DMS53 treated with DMSO at 0.1 percent for 48 hours (cell line): Measurements from ENCODE around the gene ITIH5.

Experiments used
- DNase-seq: peaks from one replicate; lab custom pipeline; 2025; ENCODE audit not compliant: unreplicated experiment; lab: John Stamatoyannopoulos, UW

Gene ITIH5

DNA sequence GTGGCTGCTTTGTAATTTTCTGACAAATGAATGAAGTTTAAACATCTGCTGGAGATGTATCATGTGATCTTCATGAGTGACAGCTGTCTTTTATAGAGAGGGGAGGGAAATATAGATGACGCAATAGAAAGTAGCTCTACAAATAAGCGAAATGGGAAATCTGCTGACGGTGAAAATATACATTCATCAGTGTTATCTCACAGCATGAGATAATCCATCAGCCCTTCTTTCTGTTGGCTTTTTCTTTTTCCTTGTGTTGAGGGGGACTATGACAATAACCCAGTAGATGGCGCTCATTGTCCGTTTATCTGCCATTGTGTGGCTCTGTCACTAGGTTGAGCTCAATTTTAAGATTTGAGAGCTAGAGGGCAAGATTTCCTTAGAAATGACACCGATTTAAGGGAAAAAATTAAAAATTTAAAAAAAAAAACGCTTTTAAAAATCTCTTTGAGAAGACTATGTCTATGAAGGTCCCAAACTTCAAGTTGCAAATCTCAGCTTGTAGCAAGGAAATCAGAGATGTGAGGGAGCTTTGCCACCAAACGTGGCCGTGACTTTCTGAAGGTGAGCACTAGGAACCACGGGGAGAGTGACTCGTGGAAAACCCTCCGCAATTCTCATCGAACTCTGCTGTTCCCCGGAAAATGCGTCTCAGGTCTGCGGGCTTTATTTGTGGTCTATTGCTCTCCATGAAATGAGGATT, 141.3 kb downstream of the ITIH5 start:
- DNase-seq = peak; percentile 65

DNA sequence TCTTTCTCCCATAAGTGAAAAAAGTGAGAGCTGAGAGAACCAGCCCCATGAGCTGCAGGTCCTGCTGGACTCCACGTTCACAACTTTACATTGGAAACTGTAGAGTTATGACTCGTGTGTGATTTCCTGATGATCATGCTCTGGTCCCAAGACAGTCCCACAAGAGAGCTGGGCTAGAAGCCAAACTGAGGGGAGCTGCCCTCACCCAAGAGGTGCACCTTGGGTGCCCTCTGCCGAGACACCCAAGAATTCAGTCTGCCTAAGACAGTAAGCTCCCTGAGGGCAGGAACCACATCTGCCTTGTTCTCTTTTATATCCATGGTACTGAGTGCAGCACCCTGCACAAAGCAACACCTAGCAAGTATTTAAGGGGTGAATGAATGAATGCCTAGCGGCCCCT, 143.1 kb downstream of the ITIH5 start:
- no peak for DNase-seq

DNA sequence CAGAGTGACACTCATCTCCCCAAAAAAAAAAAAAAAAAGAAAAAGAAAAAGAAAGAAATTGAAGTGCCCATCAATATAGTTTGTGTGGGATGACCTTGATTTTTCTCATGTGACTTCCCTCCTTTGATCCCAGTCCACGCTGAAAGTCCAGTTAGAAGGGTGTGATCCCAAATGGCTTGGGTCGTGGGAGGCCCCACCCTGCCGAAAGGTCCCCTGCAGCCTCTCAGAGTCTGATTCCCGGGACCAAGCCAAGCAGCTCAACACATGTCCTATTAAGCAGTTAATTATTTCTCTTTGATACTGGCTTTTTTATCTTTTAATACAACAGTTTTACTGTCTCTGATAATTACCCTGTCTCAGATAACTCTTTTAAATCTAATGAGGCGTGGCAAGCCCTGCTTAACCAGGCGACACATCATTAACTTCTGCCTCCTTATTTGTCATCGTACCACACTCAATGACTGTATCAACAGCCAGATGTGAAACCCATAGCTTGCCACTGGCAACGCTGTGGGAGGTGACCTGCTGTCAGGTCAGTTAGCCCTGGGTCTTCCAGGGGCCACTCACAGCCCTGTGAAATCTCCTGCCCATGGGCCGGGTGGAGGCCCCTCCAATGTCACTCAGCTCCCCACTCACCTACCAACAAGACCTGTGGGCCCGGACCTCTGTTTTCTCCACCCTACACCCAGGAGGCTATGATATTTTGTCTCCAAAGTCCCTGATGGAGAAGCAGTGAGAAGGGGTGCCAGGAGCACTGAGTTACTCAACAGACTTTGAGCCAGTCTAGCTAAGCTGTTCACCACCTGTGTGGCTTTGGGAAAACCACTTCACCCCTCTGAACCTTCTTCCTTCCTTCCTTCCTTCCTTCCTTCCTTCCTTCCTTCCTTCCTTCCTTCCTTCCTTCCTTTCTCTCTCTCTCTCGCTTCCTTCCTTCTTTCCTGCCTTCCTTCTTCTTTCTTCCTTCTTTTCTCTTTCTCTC, 146.0 kb downstream of the ITIH5 start:
- no peak for DNase-seq

DNA sequence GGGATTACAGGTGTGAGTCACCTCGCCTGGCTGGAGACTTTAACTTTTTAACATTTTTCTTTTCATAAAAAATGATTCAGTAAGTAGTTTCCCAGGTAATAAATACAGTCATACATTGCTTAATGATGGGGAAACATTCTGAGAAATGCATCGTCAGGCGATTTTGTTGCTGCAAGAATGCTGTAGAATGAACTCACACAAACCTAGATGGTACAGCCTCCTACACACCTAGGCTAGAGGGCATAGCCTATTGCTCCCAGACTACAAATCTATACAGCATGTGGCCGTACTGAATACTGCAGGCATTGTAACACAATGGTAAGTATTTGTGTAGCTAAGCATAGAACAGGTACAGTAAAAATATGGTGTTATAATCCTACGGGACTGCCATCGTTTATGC, 147.4 kb downstream of the ITIH5 start:
- DNase-seq = no peak

DNA sequence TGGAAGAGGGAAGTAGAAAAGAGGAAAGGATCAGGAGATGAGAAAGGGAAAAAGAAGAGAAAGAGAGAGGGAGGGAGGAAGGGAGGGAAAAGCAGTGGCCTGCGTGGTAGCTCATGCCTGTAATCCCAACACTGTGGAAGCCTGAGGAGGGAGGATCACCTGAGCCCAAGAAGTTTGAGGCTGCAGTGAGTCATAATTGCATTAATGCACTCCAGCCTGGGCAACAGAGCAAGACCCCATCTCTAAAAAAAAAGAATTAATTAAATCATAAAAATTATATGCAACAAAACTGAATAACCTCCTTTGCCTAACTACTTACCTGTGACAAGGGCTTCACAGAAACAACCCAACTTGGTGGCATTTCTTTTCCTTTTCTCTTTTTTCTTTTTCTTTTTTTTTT, 148.1 kb downstream of the ITIH5 start:
- no peak for DNase-seq

DNA sequence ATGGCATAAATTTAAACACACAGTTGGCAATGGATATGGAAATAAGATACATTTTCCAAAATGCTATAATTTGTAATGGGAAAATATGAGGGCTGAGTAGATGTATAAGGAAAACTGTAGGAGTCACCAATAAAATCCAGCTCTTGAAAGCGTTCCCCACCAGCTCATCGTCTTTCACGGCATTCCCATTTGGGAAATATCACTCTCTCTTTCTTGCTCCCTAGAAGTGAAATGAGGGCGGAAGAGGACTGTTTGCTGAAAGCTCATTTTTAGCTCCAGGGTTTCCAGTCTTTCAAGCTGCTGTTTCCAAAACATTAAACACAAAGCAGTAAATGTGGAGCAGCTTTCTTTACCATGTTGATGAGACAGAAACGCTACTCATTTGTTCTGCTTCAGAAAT, 151.3 kb downstream of the ITIH5 start:
- DNase-seq = no peak

DNA sequence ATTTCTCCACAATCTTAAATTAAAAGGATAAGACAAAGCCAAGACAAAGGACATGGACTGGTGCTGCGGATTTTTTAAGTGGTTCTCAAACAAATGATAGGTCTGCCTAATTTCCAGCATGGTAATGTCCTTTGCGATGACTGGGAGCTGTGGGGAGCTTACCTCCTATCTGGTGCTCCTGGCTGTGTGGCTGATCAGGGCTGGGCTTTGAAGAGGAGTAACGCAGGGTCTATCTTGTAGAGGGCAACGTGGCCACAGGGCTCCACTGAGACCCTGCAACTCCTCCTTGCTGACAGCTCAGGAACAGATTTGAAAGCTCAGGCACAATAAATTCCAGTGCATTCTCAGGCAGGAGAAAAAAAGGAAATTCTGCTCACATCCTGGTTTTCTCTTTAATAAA, 152.8 kb downstream of the ITIH5 start:
- DNase-seq = no peak

DNA sequence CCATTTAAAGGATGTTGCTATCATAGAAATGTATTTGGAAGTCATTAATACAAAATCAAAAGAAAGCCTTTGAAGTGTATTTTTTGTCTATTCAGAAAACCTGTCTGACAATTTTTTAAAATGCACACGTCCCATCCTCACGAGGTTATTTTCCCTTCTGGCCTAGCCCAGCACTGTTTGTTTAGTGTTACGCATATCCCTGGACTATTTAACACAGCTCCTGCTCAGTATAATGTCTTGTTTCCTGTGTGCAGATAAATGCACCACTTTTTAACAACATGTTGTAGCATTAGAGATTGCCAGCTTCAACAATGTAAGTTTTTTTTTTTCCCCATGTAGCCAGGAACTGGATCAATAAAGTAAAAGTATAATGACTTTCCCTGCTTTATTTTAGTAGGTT, 153.3 kb downstream of the ITIH5 start:
- no peak for DNase-seq

DNA sequence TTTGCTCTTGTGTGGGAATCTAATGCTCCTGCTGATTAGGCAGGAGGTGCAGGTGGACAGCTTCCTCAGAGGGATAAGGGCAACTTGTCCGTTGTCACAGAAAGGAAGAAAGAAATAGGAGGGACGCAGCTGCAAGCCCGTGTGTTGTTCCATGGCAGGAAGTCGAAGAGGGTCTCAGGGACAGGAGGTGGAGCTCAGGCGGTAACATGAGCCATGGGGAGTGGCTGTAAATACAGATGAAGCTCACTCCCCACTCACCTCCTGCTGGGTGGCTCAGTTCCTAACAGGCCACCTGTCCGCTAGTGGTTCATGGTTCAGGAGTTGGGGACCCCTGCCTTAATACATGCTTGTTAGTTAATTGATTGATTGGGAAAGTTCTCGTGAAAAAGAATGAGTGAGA, 154.3 kb downstream of the ITIH5 start:
- no peak for DNase-seq

DNA sequence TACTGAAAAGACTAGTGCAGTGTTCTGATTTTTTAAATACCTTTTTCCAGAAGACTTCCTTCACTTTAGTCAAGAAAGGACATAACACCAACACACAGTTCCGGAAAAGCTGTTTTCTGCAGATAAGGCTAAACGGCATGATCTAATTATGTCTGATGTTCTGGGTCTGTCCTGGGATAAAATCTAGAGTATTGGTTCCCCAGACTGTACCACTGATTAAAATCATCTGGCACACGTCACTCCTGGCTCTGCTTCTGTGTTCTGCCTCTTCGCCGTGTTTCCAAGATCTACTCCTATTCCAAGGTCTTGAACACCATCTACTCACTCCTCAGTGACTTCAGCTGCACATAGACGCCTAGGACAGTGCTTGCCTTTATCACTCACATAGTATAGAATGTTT, 155.2 kb downstream of the ITIH5 start:
- no peak for DNase-seq
